Measurements from ENCODE around the gene SMPDL3B.

Gene SMPDL3B, protein sequence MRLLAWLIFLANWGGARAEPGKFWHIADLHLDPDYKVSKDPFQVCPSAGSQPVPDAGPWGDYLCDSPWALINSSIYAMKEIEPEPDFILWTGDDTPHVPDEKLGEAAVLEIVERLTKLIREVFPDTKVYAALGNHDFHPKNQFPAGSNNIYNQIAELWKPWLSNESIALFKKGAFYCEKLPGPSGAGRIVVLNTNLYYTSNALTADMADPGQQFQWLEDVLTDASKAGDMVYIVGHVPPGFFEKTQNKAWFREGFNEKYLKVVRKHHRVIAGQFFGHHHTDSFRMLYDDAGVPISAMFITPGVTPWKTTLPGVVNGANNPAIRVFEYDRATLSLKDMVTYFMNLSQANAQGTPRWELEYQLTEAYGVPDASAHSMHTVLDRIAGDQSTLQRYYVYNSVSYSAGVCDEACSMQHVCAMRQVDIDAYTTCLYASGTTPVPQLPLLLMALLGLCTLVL

GRCh38 chr1:27934818-27935549 lies at the start of gene SMPDL3B:
Gene SMPDL3B, plus strand, starts transcription at chr1:27935000. Its CDS starts 184 bp downstream, at chr1:27935184.
- in situ Hi-C loops (cut with HindIII; ENCODE audit: low sequenced_read_pairs), result no loop called here

DNA sequence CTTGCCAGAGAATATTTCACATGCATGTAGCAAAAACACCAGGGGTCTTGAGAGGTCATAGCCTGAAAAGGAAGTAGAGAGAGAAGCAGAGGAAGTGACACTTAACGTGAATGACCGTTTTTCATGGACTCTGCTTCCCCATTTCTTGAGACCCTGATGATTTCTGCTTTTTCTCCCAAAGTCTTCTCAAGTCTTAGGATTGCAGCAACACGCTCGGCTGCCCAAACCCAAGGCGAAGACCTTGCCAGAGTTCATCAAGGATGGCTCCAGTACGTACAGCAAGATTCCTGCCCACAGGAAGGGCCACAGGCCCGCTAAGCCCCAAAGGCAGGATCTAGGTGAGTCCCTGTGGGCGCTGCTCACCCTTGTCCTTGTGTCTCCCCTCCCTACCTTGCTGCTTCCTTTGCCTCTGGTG lies 49.7 kb upstream of the SMPDL3B start:
- in situ Hi-C loops (cut with HindIII; ENCODE audit: low sequenced_read_pairs), result no loop called here

DNA sequence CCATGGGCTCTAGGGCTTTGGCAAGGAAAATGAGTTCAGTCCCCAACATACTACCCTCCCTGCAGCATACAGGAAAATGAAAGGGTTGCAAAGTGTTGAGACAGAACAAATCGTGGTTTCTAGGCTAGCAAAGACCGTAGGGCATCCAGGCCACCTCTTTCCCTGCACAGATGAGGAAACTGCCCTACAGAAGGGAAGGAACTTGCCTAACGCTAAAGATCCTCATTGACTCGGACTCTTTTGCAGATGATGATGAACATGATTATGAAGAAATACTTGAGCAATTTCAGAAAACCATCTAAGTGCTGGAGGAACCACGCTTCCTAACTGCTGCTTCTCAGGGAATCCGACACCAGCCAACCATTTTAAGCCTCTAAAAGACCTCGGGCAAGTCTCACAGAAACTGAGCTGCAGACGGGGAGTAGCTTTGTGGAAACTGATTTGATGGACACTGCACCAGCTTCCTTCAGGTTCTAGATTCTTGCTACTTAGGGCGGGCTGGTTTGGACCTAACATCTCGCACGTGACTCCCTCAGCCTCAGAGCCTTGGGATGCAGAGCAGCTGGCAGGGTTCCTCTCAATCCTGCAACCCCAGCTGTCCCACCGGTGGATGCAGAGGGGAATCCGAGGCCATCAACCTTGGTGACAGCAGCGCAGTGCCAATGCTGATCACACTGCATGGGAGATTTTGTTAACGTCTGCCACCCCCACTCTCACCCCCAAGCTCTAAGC lies 49.0 kb upstream of the SMPDL3B start:
- in situ Hi-C loops (cut with HindIII; ENCODE audit: low sequenced_read_pairs), result no loop called here

DNA sequence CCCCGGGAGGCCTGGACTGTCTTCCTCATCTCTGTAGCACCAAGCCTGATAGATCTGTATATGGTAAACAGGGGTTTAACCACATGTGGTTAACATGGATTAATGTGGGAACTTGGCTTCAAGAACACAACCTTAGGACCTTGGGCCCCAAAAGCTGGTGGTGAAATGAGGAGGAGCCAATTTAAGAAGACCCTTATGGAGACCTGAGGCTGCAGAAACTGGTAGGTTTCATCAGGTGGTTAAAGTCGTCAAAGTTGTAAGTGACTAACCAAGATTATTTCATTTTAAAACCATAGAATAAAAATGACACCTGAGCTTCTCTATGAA lies 48.5 kb upstream of the SMPDL3B start:
- in situ Hi-C loops (cut with HindIII; ENCODE audit: low sequenced_read_pairs), result no loop called here

GRCh38 chr1:27886744-27887143 lies 48.1 kb upstream of the SMPDL3B start:
- in situ Hi-C loops (cut with HindIII; ENCODE audit: low sequenced_read_pairs), result no loop called here

GRCh38 chr1:27887215-27888021 lies 47.4 kb upstream of the SMPDL3B start:
- in situ Hi-C loops (cut with HindIII; ENCODE audit: low sequenced_read_pairs), result no loop called here

- in situ Hi-C loops (cut with HindIII; ENCODE audit: low sequenced_read_pairs), result no loop called here
Observed at GRCh38 chr1:27889506-27889905, 45.3 kb upstream of the SMPDL3B start.

DNA sequence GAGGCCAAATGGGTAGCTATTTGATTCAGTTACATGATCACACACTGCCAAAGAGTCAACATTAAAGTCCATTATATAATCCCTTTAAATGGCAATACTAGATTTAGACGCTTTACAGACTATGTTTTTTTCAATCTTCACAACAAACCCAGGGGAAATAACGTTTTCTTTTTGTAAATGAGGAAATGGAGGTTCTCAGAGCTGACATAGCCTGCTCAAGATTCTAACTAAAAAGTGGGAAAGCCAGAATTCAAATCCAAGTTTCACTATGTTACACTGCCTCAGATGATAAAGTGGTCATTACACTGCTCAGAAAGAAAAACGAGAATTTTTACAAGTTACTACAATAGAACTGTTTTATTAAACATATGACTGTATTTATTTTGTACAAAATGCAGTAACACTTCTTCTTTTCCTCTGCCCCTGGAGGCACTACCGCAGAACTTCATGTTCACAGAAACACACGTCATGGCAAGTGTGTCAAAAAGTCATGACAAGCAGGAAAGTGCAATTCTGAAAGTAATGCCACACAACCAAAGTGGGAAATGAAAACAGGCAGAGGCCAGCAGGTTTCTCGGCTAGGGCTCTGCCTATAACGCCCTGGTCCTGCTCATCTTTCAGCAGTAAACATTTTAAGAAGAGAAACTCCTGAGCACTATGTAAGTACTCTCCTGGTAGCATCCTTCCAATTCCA lies 43.5 kb upstream of the SMPDL3B start:
- in situ Hi-C loops (cut with HindIII; ENCODE audit: low sequenced_read_pairs), result no loop called here

DNA sequence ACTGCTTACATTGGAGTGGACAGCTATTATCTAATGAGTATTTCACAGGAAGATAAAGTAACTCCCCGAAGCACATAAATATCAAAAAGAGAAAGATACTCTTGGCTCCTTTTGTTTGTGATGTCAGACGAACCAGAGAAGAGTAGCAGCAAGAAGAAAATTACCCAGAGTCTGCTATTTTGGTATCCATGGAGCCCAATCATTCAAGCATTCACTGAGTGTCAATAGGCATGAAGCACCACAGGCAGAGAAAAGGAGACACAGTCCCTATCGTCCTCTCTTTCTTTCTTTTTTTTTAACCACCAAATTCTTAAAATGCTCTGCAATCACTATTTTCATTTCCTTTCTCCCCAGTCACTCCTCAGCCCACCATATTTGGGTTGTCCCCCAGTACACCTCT lies 40.3 kb upstream of the SMPDL3B start:
- in situ Hi-C loops (cut with HindIII; ENCODE audit: low sequenced_read_pairs), result no loop called here

DNA sequence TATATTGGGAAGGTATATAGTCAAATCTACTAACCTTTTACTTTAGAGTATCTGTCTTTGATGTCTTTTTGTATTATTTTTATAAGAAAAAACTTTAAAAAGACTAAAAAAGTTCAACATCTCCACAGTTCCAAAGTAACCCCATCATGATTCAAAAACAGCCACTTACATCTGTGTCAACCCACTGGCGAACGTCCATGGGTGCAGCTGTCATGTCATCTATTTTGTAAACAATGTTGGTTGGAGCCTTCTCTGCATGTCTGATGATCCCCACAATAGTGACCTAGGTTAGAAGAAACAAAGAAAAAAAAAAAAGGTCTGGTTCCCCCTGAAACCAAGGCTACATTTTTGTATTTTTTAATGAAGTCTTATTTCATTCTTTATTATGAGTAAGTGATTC lies 28.0 kb upstream of the SMPDL3B start:
- in situ Hi-C loops (cut with HindIII; ENCODE audit: low sequenced_read_pairs), result no loop called here

DNA sequence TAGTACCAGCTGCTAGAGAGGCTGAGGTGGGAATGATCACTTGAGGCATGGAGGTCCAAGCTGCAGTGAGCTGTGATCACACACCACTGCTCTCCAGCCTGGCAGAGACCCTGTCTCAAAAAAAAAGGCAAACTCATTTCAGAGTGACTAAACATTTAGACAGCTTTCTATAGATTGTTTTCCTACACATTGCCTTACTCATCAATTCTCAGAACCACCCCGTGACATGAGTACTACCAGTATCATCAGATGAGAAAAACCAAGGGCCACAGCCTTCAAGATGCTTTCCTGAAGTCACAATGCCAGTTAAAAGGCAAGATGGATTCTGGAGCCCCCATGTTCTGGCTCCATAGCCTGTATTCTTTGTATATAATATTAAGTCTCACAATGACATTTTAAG lies 22.4 kb upstream of the SMPDL3B start:
- in situ Hi-C loops (cut with HindIII; ENCODE audit: low sequenced_read_pairs), result no loop called here

DNA sequence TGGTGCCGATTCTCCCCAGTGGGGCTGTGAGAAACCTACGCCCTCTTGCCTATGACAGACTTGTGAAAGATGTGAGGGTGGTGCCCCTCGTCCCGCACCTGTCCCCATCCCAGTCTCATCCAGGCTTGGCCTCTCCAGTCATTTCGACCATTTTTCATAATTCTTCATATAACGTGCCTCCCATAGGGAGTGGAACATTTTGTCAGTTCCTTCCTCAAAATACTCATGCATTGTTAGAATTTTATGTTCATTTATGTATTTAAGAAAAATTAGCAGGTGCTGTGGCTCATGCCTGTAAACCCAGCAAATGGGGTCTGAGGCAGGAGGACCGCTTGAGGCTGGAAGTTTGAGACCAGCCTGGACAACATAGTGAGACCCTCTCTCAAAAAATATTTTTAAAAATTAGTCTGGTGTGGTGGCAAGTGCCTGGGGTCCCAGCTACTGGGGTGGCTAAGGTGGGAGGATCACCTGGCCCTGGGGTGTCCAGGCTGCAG lies 19.7 kb upstream of the SMPDL3B start:
- in situ Hi-C loops (cut with HindIII; ENCODE audit: low sequenced_read_pairs), result no loop called here

- in situ Hi-C loops (cut with HindIII; ENCODE audit: low sequenced_read_pairs), result no loop called here
Observed at GRCh38 chr1:27922272-27922671, 12.5 kb upstream of the SMPDL3B start.

DNA sequence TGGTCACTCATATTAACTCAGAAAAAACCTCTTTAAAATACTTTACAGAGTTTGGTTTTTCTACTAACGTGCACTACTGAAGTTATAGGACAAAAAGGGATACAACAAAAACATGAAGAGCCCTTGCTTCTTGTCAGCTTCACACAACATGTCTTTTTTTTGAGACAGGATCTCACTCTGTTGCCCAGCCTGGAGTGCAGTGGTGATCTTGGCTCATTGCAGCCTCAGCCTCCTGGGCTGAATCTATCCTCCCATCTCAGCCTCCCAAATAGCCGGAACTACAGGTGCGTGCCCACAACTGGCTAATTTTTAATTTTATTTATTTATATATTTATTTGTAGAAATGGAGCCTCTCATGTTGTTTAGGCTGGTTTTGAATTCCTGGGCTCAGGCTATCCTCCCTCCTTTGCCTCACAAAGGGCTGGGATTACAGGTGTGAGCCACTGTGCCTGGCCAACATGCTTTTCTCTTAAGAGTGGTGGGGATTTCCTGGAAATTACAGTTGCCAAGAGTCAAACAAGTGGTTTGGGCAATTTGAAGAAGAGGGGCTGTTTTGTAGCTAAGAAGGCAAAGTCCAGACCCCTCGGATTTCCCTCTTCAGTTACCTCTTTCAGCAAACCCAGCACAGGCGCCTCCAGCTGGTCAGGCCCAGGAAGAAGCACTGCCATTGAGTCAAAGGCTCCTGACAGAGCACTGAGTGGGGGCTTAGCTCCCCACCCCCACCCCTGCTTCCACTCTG lies 6.4 kb upstream of the SMPDL3B start:
- in situ Hi-C loops (cut with HindIII; ENCODE audit: low sequenced_read_pairs), result no loop called here

DNA sequence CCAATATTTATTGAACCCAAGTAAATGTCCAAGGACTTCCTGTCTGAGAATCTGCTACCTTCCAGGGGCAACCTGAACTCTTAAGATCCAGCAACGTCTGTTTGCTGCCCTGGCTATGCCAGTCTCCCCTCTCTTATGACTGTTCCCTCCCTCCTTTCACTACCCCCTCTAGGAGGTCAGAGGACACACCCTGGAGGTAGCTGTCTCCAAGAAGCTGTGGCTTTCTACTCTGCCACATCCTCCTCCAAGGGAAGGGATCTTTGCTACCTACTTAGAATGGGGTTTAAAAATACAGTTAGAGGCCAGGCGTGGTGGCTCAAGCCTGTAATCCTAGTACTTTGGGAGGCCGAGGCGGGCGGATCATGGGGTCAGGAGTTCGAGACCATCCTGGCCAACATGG lies 3.6 kb upstream of the SMPDL3B start:
- in situ Hi-C loops (cut with HindIII; ENCODE audit: low sequenced_read_pairs), result no loop called here

DNA sequence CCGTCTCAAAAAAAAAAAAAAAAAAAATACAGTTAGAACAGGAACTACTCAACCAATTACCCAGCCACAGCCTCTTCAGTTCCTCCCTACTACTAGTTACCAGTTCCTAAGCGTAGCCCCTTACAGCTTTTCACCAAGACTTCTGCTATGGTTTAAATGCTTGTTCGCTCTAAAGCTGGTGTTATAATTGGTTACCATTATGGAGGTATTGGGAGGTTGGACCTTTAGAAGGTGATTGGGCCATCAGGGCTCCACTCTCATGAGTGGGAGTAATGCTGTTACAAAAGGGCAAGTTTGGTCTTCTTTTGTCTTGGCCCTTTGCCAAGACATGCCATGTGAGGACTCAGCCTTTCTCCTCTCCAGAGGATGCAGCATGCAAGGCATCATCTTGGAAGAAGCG lies 3.0 kb upstream of the SMPDL3B start:
- in situ Hi-C loops (cut with HindIII; ENCODE audit: low sequenced_read_pairs), result no loop called here

- in situ Hi-C loops (cut with HindIII; ENCODE audit: low sequenced_read_pairs), result no loop called here
Observed at GRCh38 chr1:27935721-27936120, 921 bp downstream of the SMPDL3B start.

DNA sequence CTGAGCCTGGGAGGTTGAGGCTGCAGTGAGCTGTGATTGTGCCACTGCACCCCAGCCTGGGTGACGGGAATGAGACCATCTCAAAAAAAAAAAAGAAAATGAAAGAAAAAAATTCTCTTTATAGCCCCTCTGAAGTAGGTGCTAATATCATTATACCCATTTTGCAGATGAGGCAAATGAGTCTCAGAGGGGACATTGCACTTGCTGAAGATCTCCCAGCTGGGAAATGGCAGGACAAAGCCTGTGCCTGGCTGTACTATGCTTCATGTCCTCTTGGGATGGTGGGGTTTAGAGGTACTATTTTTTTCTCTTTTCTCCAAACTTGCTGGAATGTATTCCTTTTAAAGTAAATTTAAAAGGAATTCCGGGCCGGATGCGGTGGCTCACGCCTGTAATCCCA lies 1.6 kb downstream of the SMPDL3B start:
- in situ Hi-C loops (cut with HindIII; ENCODE audit: low sequenced_read_pairs), result no loop called here

DNA sequence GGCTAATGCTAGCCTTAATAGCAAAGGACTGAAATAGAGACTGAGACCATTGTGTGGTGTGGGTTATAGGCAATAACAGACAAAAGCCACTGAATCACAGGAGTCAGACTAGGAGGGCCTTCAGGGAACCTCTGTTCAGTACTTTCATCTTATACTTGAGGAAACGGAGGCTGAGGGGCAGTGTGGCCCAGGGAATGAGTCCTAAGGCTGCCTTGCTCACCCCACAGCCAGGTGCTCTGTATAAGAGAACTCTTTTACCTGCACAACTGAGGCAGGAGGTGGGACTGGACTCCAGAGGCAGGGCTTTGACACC lies 2.7 kb downstream of the SMPDL3B start:
- in situ Hi-C loops (cut with HindIII; ENCODE audit: low sequenced_read_pairs), result no loop called here

DNA sequence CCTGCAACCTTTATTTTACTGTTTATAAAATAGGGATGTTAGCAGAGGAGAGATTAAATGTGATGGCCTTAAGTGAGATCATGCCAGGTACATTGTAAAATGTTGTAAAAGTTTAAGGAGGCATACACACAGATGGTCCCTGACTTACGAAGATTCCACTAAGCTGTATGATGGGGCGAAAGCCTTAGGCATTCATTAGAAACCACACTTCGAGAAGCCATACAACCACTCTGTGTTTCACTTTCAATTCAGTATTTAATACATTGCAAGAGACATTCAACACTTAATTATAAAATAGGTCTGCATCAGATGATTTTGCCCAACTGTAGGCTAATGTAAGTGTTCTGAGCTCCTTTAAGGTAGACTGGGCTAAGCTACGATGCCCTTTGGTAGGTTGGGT lies 3.7 kb downstream of the SMPDL3B start:
- in situ Hi-C loops (cut with HindIII; ENCODE audit: low sequenced_read_pairs), result no loop called here

All from endothelial cell of hepatic sinusoid (primary cell).